A549 (cell line): ENCODE data around the gene BNIPL. TPM values are rescaled to one million over a fixed set of nuclear protein-coding genes. Genes with fewer than 3 reads are reported as not detected.

Experiments used
- ATAC-seq, 2 experiments: fragments of 200-7000 bp in 1 of 2; fragments of >200 bp in 1 of 2; cut with Nextera tagmentation in 1 of 2; cut with Tn5 transposase in 1 of 2; 3 replicates each; pipeline versions ENCODE4 v1.8.0 to v1.9.1; 2018 to 2020; ENCODE audit warnings: mild to moderate bottlenecking in 1 of 2, moderate library complexity in 1 of 2
- CTCF ChIA-PET: fragments of 300-600 bp; sonication (Branson Sonifier 250); formaldehyde crosslinking; extraction: SDS; loops from one replicate; lab custom pipeline; 2021; ENCODE audit warnings: antibody characterized with exemption, inconsistent platforms; lab: Yijun Ruan, JAX
- POLR2A ChIA-PET: fragments of 350-600 bp; formaldehyde crosslinking; extraction: SDS; loops from one replicate; lab custom pipeline; 2021; ENCODE audit warnings: antibody characterized with exemption, inconsistent platforms; lab: Yijun Ruan, JAX
- DNase-seq, 2 experiments: peaks; one replicate each; pipeline versions ENCODE4 v3.0.0 to v3.0.0-alpha.2; 2011 to 2016; ENCODE audit warnings: low read depth in 1 of 2, low spot score in 1 of 2
- FAIRE-seq: peaks from 2 replicates; lab custom pipeline; 2011; peaks lifted over from hg19 to GRCh38; lab: Jason Lieb, UNC
- H3K27ac ChIP-seq, 2 experiments: fragments of >200 bp; sonication (Bioruptor Twin); formaldehyde crosslinking; 3 replicates each; pipeline ENCODE4 v1.5.1; 2016 to 2017
- H3K4me1 ChIP-seq: fragments of >200 bp; sonication (Bioruptor Twin); formaldehyde crosslinking; 3 replicates; pipeline ENCODE4 v1.6.1; 2016
- H3K4me2 ChIP-seq: fragments of >200 bp; sonication (Bioruptor Twin); formaldehyde crosslinking; 3 replicates; pipeline ENCODE4 v1.6.1; 2016
- H3K4me3 ChIP-seq: fragments of >200 bp; sonication (Bioruptor Twin); formaldehyde crosslinking; 3 replicates; pipeline ENCODE4 v1.5.1; 2016
- H3K9me3 ChIP-seq: fragments of >200 bp; sonication (Bioruptor Twin); formaldehyde crosslinking; 3 replicates; pipeline ENCODE4 v1.6.1; 2016
- CHD4 ChIP-seq: fragments of 200-600 bp; sonication (generic); IDR thresholded peaks from 2 replicates; pipeline ENCODE4 v1.6.1; 2016; ENCODE audit warnings: antibody characterized with exemption, mild to moderate bottlenecking, borderline replicate concordance
- EHMT2 ChIP-seq: fragments of 200-600 bp; sonication (generic); IDR thresholded peaks from 2 replicates; pipeline ENCODE4 v1.6.1; 2016; ENCODE audit warnings: antibody characterized with exemption, low read depth, mild to moderate bottlenecking, moderate library complexity
- FOSL2 ChIP-seq, 2 experiments: fragments of 450-650 bp in 1 of 2; fragments of >200 bp in 1 of 2; sonication (Bioruptor Twin) in 1 of 2; formaldehyde crosslinking; IDR thresholded peaks; 2 replicates each; pipeline versions ENCODE4 v1.5.0 to v1.6.1; 2016 to 2020; ENCODE audit warnings: mild to moderate bottlenecking in 1 of 2, moderate library complexity in 1 of 2
- GATA3 ChIP-seq: IDR thresholded peaks from 2 replicates; pipeline ENCODE4 v1.6.1; 2012; ENCODE audit warnings: borderline replicate concordance
- HOXB13 ChIP-seq: fragments of 250-450 bp; sonication (Bioruptor Pico); IDR thresholded peaks from 2 replicates; pipeline ENCODE4 v1.5.0; 2020; ENCODE audit warnings: low read depth, mild to moderate bottlenecking, moderate library complexity
- HOXB5 ChIP-seq: fragments of 250-450 bp; sonication (Bioruptor Pico); IDR thresholded peaks from 2 replicates; pipeline ENCODE4 v1.5.0; 2020; ENCODE audit warnings: mild to moderate bottlenecking, moderate library complexity
- JUNB ChIP-seq: fragments of >200 bp; sonication (Bioruptor Twin); formaldehyde crosslinking; IDR thresholded peaks from 2 replicates; pipeline ENCODE4 v1.6.1; 2016
- POLR2AphosphoS2 ChIP-seq: conservative IDR thresholded peaks from 2 replicates; pipeline ENCODE4 v1.6.1; 2012; ENCODE audit warnings: low read length, improper control_type of control experiment, inconsistent platforms
- TP53 ChIP-seq: fragments of 250-450 bp; sonication (Bioruptor Pico); IDR thresholded peaks from 2 replicates; pipeline ENCODE4 v1.5.0; 2021; ENCODE audit warnings: mild to moderate bottlenecking, moderate library complexity
- ZC3H11A ChIP-seq: fragments of 450-650 bp; IDR thresholded peaks from 2 replicates; pipeline ENCODE4 v1.6.1; 2014; ENCODE audit warnings: antibody characterized with exemption, mild to moderate bottlenecking
- WGBS: methylation state at CpG from one replicate; pipeline ENCODE4 v1.1.6; 2017; ENCODE audit errors: missing lambda C conversion rate; 5-methylcytosine and 5-hydroxymethylcytosine counted together
- polyA minus RNA-seq: library from RNA; depleted of rRNA, polyadenylated mRNA; stranded (reverse); fragments of >200 nt; gene quantifications from 2 replicates; pipeline ENCODE4 v1.2.3, GENCODE V29; 2011; rRNA and poly(A)+ RNA removed
- polyA plus RNA-seq, 4 experiments: library from polyadenylated mRNA; depleted of rRNA in 3 of 4; stranded (reverse); fragments of >200 nt; fragmentation: RNase III in 1 of 4; extraction: RNeasy Plus Mini Kit Qiagen cat#74134 plus additional on column Dnase treatment in 1 of 4; gene quantifications; 2 replicates in 3 of 4; 3 replicates in 1 of 4; pipeline ENCODE4 v1.2.3, GENCODE V29; 2011 to 2017
- TF ChIP-seq, protein P1 (sequence below): fragments of 200-600 bp; sonication (generic); IDR thresholded peaks from 2 replicates; pipeline ENCODE4 v1.6.1; 2016; ENCODE audit warnings: antibody characterized with exemption, mild to moderate bottlenecking, moderate library complexity

The BNIPL gene
- 0.30 and 0.38 TPM in 2 replicates for polyA plus RNA-seq (2011; rRNA removed)
- 0.12 and 0.17 TPM in 2 replicates for polyA plus RNA-seq (2012; cell fraction: cytosol; rRNA removed)
- polyA plus RNA-seq (2012; cell fraction: nucleus; rRNA removed): 0.47 and 0.78 TPM in 2 replicates
- 0.22 to 0.51 TPM (median 0.28 TPM) in 3 replicates for polyA plus RNA-seq (2017; fragmentation: RNase III; extraction: RNeasy Plus Mini Kit Qiagen cat#74134 plus additional on column Dnase treatment)
- polyA minus RNA-seq: 0.21 and 0.24 TPM in 2 replicates

GRCh38 chr1:151036356-151036755, at the start of gene BNIPL:
Gene BNIPL (plus strand): TSS chr1:151036586. CDS start chr1:151036726, 140 bp downstream.
- POLR2A ChIA-PET: no interaction called here
- Histone ChIP-seq H3K4me1 (no peaks in the 10 kb centered on the region), H3K27ac (no peak within 1 kb of the TSS), H3K9me3 (no peaks in the 10 kb centered on the region), H3K4me2 (no peak within 1 kb of the TSS), H3K4me3 (no peak within 1 kb of the TSS)
- ATAC-seq (no peak), DNase-seq (no peak), FAIRE-seq (no peak)
- 38% methylated on average over 2 of the region's 2 CpGs for WGBS
- CTCF ChIA-PET: interaction anchor here (0.6 to 4.8 kb wide), 6 partner anchors 12 to 119 kb away, joined by 3 to 14 read pairs (median 4); partner anchors contain the start of gene TNFAIP8L2
- no peak for TF ChIP-seq JUNB
- TF ChIP-seq, protein P1, sequence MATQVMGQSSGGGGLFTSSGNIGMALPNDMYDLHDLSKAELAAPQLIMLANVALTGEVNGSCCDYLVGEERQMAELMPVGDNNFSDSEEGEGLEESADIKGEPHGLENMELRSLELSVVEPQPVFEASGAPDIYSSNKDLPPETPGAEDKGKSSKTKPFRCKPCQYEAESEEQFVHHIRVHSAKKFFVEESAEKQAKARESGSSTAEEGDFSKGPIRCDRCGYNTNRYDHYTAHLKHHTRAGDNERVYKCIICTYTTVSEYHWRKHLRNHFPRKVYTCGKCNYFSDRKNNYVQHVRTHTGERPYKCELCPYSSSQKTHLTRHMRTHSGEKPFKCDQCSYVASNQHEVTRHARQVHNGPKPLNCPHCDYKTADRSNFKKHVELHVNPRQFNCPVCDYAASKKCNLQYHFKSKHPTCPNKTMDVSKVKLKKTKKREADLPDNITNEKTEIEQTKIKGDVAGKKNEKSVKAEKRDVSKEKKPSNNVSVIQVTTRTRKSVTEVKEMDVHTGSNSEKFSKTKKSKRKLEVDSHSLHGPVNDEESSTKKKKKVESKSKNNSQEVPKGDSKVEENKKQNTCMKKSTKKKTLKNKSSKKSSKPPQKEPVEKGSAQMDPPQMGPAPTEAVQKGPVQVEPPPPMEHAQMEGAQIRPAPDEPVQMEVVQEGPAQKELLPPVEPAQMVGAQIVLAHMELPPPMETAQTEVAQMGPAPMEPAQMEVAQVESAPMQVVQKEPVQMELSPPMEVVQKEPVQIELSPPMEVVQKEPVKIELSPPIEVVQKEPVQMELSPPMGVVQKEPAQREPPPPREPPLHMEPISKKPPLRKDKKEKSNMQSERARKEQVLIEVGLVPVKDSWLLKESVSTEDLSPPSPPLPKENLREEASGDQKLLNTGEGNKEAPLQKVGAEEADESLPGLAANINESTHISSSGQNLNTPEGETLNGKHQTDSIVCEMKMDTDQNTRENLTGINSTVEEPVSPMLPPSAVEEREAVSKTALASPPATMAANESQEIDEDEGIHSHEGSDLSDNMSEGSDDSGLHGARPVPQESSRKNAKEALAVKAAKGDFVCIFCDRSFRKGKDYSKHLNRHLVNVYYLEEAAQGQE: no peak
- no peak for TF ChIP-seq POLR2AphosphoS2

- H3K27ac ChIP-seq: no peak overlapping the region
- ChIA-PET POLR2A (no interaction called here), CTCF (interaction anchor here (0.9 to 26.8 kb wide), 3 partner anchors 2 to 65 kb away, joined by 3 to 586 read pairs (median 586); partner anchors contain the start of genes ANXA9, CERS2 and MINDY1)
- H3K9me3 ChIP-seq: no peaks in the 10 kb centered on the region
- H3K4me1 ChIP-seq: no peaks in the 10 kb centered on the region
- ATAC-seq (no peak), DNase-seq (no peak), FAIRE-seq (no peak)
- TF ChIP-seq GATA3 (no peak), FOSL2 (IDR thresholded peaks at IDR 0.05) (no peak), FOSL2 (CRISPR knock-in tag; IDR thresholded peaks at IDR 0.05) (no peak), EHMT2 (no peak), TP53 (CRISPR knock-in tag) (no peak)
- WGBS: 81% methylated on average over 7 of the region's 7 CpGs
- no peak overlapping the region for H3K4me3 ChIP-seq
- no peak overlapping the region for H3K4me2 ChIP-seq
Measured at GRCh38 chr1:150987924-150988323, 48.5 kb upstream of the BNIPL start.

DNA sequence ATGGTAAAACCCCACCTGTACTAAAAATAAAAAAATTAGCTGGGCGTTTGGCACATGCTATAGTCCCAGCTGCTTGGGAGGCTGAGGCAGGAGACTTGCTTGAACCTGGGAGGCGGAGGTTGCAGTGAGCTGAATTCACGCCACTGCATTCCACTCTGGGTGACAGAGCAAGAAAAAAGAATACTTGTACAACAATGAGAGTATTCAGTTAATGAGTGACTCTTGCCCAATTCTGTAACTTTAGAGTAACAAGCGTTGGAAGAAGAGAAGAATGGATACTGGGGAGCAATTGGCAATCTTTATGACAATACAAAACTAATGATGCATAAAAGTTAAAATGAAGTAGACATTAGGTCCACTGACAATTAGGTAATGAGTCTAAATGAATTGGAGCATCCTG, 43.8 kb upstream of the BNIPL start:
- FAIRE-seq (no peak), ATAC-seq (no peak), DNase-seq (no peak)
- Histone ChIP-seq H3K4me3 (no peak overlapping the region), H3K9me3 (no peaks in the 10 kb centered on the region), H3K4me2 (no peak overlapping the region), H3K4me1 (0 out of 3 replicates have a peak, but pooled peaks cover 4% of the 10 kb centered on the region), H3K27ac (no peak overlapping the region)
- WGBS: 88% methylated on average over 4 of the region's 4 CpGs
- ChIA-PET CTCF (interaction anchor here (24.0 to 26.8 kb wide), 2 partner anchors 3 to 7 kb away, joined by 586 read pairs; partner anchors contain the start of genes ANXA9, CERS2 and MINDY1), POLR2A (no interaction called here)
- TF ChIP-seq ZC3H11A: no peak

GRCh38 chr1:150994248-150994647, 42.1 kb upstream of the BNIPL start:
- DNase-seq (no peak), FAIRE-seq (no peak), ATAC-seq (no peak)
- WGBS: 67% methylated on average over 3 of the region's 3 CpGs
- H3K4me1 ChIP-seq: 0 out of 3 replicates have a peak, but pooled peaks cover 4% of the 10 kb centered on the region
- CTCF ChIA-PET: interaction anchor here (1.1 to 26.8 kb wide), 10 partner anchors 2 to 433 kb away, joined by 3 to 586 read pairs (median 4); partner anchors contain the start of genes ANXA9, CERS2 and MINDY1
- no peak overlapping the region for H3K4me3 ChIP-seq
- H3K4me2 ChIP-seq: no peak overlapping the region
- H3K27ac ChIP-seq: peak overlapping the region in 1 of 2 experiments; percentile 26; a peak in 1 of 6 replicates
- POLR2A ChIA-PET: no interaction called here
- TF ChIP-seq POLR2AphosphoS2: no peak
- TF ChIP-seq HOXB5: no peak
- TF ChIP-seq HOXB13 (CRISPR knock-in tag): no peak
- TF ChIP-seq CHD4: no peak
- no peaks in the 10 kb centered on the region for H3K9me3 ChIP-seq
